22Rv1 (cell line): ENCODE results near the gene OR52N1.

ENCODE experiments used
- ZFX ChIP-seq: fragments of 450-650 bp; IDR thresholded peaks from 2 replicates; pipeline ENCODE4 v1.6.1; 2017; ENCODE audit warnings: antibody characterized with exemption, borderline replicate concordance
- TF ChIP-seq, protein P1 (sequence below): fragments of 450-650 bp; IDR thresholded peaks from 2 replicates; pipeline ENCODE4 v1.5.1; 2017; ENCODE audit warnings: mild to moderate bottlenecking

DNA sequence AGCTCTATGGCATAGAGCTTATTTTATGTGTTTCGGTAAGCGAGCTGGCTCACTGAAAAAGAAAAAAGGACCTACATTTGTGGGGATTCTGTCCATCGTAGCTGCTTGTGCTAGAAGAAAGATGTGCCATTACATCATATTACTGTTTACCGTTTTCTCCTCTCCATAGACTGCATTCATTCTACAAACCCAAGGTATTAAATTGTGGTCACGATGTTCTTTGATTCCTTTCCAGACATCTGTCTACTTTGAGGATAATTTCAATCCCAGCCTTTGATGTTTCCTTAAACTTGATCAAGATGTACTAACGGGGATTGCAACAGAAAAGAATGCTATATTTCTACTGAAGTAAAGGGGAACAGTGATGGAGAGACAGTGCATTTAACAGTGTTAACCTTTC is 5.5 kb upstream of the OR52N1 start:
- TF ChIP-seq, protein P1, sequence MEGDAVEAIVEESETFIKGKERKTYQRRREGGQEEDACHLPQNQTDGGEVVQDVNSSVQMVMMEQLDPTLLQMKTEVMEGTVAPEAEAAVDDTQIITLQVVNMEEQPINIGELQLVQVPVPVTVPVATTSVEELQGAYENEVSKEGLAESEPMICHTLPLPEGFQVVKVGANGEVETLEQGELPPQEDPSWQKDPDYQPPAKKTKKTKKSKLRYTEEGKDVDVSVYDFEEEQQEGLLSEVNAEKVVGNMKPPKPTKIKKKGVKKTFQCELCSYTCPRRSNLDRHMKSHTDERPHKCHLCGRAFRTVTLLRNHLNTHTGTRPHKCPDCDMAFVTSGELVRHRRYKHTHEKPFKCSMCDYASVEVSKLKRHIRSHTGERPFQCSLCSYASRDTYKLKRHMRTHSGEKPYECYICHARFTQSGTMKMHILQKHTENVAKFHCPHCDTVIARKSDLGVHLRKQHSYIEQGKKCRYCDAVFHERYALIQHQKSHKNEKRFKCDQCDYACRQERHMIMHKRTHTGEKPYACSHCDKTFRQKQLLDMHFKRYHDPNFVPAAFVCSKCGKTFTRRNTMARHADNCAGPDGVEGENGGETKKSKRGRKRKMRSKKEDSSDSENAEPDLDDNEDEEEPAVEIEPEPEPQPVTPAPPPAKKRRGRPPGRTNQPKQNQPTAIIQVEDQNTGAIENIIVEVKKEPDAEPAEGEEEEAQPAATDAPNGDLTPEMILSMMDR = no peak
- TF ChIP-seq ZFX = no peak
